HEK293 (cell line): Measurements from ENCODE around the gene HMG20A.

Experiments
- CTCF ChIA-PET: fragments of 350-600 bp; formaldehyde crosslinking; extraction: SDS; loops from one replicate; lab custom pipeline; 2021; ENCODE audit warnings: antibody characterized with exemption; lab: Yijun Ruan, JAX
- POLR2A ChIA-PET: fragments of 300-600 bp; formaldehyde crosslinking; extraction: SDS; loops from one replicate; lab custom pipeline; 2020; ENCODE audit warnings: antibody characterized with exemption, inconsistent platforms; lab: Yijun Ruan, JAX
- H3K27ac ChIP-seq: fragments of 200-500 bp; sonication (Bioruptor generic); 2 replicates; pipeline ENCODE4 v1.5.1; 2014; ENCODE audit warnings: low read depth, low read length, control low read depth, inconsistent platforms; ENCODE audit errors: extremely low read depth
- H3K36me3 ChIP-seq, 2 experiments: fragments of 200-500 bp in 1 of 2; sonication (Bioruptor generic) in 1 of 2; 1 replicate in 1 of 2; 2 replicates in 1 of 2; pipeline ENCODE4 v1.5.1; 2014 to 2017; ENCODE audit warnings: inconsistent platforms in 2 of 2, low read length in 2 of 2; ENCODE audit not compliant: control insufficient read depth in 2 of 2, insufficient read depth in 1 of 2
- H3K4me1 ChIP-seq: fragments of 200-500 bp; sonication (Bioruptor generic); 2 replicates; pipeline ENCODE4 v1.5.1; 2014; ENCODE audit warnings: mild to moderate bottlenecking, low read length, inconsistent platforms; ENCODE audit not compliant: control insufficient read depth, insufficient read depth
- H3K4me3 ChIP-seq: 2 replicates; pipeline ENCODE4 v1.5.1; 2011; ENCODE audit warnings: low read depth, mild to moderate bottlenecking, control low read depth, low read length, moderate library complexity
- H3K9me3 ChIP-seq: fragments of 200-500 bp; sonication (Bioruptor generic); 2 replicates; pipeline ENCODE4 v1.5.1; 2014; ENCODE audit warnings: low read depth, low read length, inconsistent platforms; ENCODE audit not compliant: control insufficient read depth, insufficient read depth
- BCL11A ChIP-seq: fragments of 450-650 bp; formaldehyde crosslinking; IDR thresholded peaks from 2 replicates; pipeline ENCODE4 v1.5.1; 2016; ENCODE audit warnings: low read depth, missing biosample characterization, missing genetic modification characterization
- FEZF1 ChIP-seq: fragments of 450-650 bp; formaldehyde crosslinking; IDR thresholded peaks from 2 replicates; pipeline ENCODE4 v1.5.1; 2016; ENCODE audit warnings: missing biosample characterization, missing genetic modification characterization
- HOXC10 ChIP-seq: sonication (generic); formaldehyde crosslinking; IDR thresholded peaks from 2 replicates; pipeline ENCODE4 v1.8.1; 2023; ENCODE audit warnings: mild to moderate bottlenecking, missing genetic modification reagents
- SP7 ChIP-seq: fragments of 450-650 bp; formaldehyde crosslinking; IDR thresholded peaks from 2 replicates; pipeline ENCODE4 v1.5.1; 2016; ENCODE audit warnings: missing biosample characterization, missing genetic modification characterization
- TRIM28 ChIP-seq: IDR thresholded peaks from 2 replicates; pipeline ENCODE4 v1.6.1; 2011; ENCODE audit warnings: low read length, control low read depth, borderline replicate concordance
- YY2 ChIP-seq: fragments of 450-650 bp; formaldehyde crosslinking; IDR thresholded peaks from 2 replicates; pipeline ENCODE4 v1.5.1; 2016; ENCODE audit warnings: missing biosample characterization, missing genetic modification characterization
- ZBTB17 ChIP-seq: fragments of 450-650 bp; formaldehyde crosslinking; IDR thresholded peaks from 2 replicates; pipeline ENCODE4 v1.5.1; 2016; ENCODE audit warnings: missing biosample characterization, missing genetic modification characterization
- ZBTB7A ChIP-seq: fragments of 450-650 bp; formaldehyde crosslinking; IDR thresholded peaks from 2 replicates; pipeline ENCODE4 v1.5.1; 2016; ENCODE audit warnings: low read depth, missing biosample characterization, missing genetic modification characterization
- ZFHX2 ChIP-seq: fragments of 450-650 bp; formaldehyde crosslinking; conservative IDR thresholded peaks from 2 replicates; pipeline ENCODE4 v1.5.1; 2016; ENCODE audit warnings: missing biosample characterization, missing genetic modification characterization
- ZFP3 ChIP-seq: fragments of 450-650 bp; formaldehyde crosslinking; IDR thresholded peaks from 2 replicates; pipeline ENCODE4 v1.5.1; 2016; ENCODE audit warnings: low read depth, missing biosample characterization, missing genetic modification characterization
- ZNF112 ChIP-seq: fragments of 450-650 bp; formaldehyde crosslinking; IDR thresholded peaks from 2 replicates; pipeline ENCODE4 v1.5.0; 2017; ENCODE audit warnings: missing biosample characterization, missing genetic modification characterization
- ZNF146 ChIP-seq: fragments of 450-650 bp; formaldehyde crosslinking; IDR thresholded peaks from 2 replicates; pipeline ENCODE4 v1.5.1; 2016; ENCODE audit warnings: missing biosample characterization, missing genetic modification characterization
- ZNF169 ChIP-seq: fragments of 450-650 bp; formaldehyde crosslinking; IDR thresholded peaks from 2 replicates; pipeline ENCODE4 v1.5.1; 2016; ENCODE audit warnings: missing biosample characterization, missing genetic modification characterization
- ZNF274 ChIP-seq, 2 experiments: fragments of 200-500 bp in 1 of 2; fragments of 450-650 bp in 1 of 2; sonication (Bioruptor generic) in 1 of 2; formaldehyde crosslinking in 1 of 2; IDR thresholded peaks; 2 replicates each; pipeline versions ENCODE4 v1.5.1 to v1.6.1; 2014 to 2016; ENCODE audit warnings: borderline replicate concordance in 1 of 2, inconsistent platforms in 1 of 2, low read length in 1 of 2, missing biosample characterization in 1 of 2, missing genetic modification characterization in 1 of 2
- ZNF404 ChIP-seq: fragments of 450-650 bp; formaldehyde crosslinking; IDR thresholded peaks from 2 replicates; pipeline ENCODE4 v1.5.1; 2017; ENCODE audit warnings: missing biosample characterization, missing genetic modification characterization
- ZNF423 ChIP-seq: fragments of 450-650 bp; formaldehyde crosslinking; IDR thresholded peaks from 2 replicates; pipeline ENCODE4 v1.5.1; 2016; ENCODE audit warnings: missing biosample characterization, missing genetic modification characterization
- ZNF433 ChIP-seq: fragments of 450-650 bp; formaldehyde crosslinking; IDR thresholded peaks from 2 replicates; pipeline ENCODE4 v1.5.1; 2016; ENCODE audit warnings: missing biosample characterization, missing genetic modification characterization, low read depth
- ZNF501 ChIP-seq: fragments of 450-650 bp; formaldehyde crosslinking; IDR thresholded peaks from 2 replicates; pipeline ENCODE4 v1.5.1; 2016; ENCODE audit warnings: missing biosample characterization, missing genetic modification characterization
- ZNF510 ChIP-seq: fragments of 450-650 bp; formaldehyde crosslinking; IDR thresholded peaks from 2 replicates; pipeline ENCODE4 v1.5.1; 2018; ENCODE audit warnings: mild to moderate bottlenecking, missing genetic modification characterization, missing biosample characterization; ENCODE audit not compliant: insufficient replicate concordance
- ZNF626 ChIP-seq: fragments of 450-650 bp; sonication (Bioruptor Pico); formaldehyde crosslinking; IDR thresholded peaks from 2 replicates; pipeline ENCODE4 v1.5.1; 2018; ENCODE audit warnings: missing biosample characterization, missing genetic modification characterization, inconsistent platforms
- ZNF785 ChIP-seq: fragments of 450-650 bp; formaldehyde crosslinking; IDR thresholded peaks from 2 replicates; pipeline ENCODE4 v1.5.1; 2016; ENCODE audit warnings: missing biosample characterization, missing genetic modification characterization
- TF ChIP-seq, protein P1 (sequence below): fragments of 450-650 bp; formaldehyde crosslinking; IDR thresholded peaks from 2 replicates; pipeline ENCODE4 v1.5.1; 2016; ENCODE audit warnings: missing biosample characterization, missing genetic modification characterization
- TF ChIP-seq, protein P2 (sequence below): fragments of 450-650 bp; formaldehyde crosslinking; optimal IDR thresholded peaks from 2 replicates; pipeline ENCODE3; 2016; ENCODE audit warnings: missing biosample characterization, mild to moderate bottlenecking, missing genetic modification characterization
- TF ChIP-seq, protein P3 (sequence below): fragments of 450-650 bp; formaldehyde crosslinking; IDR thresholded peaks from 2 replicates; pipeline ENCODE4 v1.5.1; 2016; ENCODE audit warnings: missing biosample characterization, missing genetic modification characterization, low read depth
- TF ChIP-seq, protein P4 (sequence below): fragments of 450-650 bp; IDR thresholded peaks from 2 replicates; pipeline ENCODE4 v1.5.1; 2018; ENCODE audit warnings: missing biosample characterization, mild to moderate bottlenecking, missing genetic modification characterization
- TF ChIP-seq, protein P5 (sequence below): fragments of 450-650 bp; formaldehyde crosslinking; IDR thresholded peaks from 2 replicates; pipeline ENCODE4 v1.5.1; 2016; ENCODE audit warnings: missing biosample characterization, missing genetic modification characterization, low read depth
- TF ChIP-seq, protein P6 (sequence below): fragments of 450-650 bp; formaldehyde crosslinking; IDR thresholded peaks from 2 replicates; pipeline ENCODE4 v1.5.1; 2016; ENCODE audit warnings: missing biosample characterization, missing genetic modification characterization
- TF ChIP-seq, protein P7 (sequence below): fragments of 450-650 bp; formaldehyde crosslinking; IDR thresholded peaks from 2 replicates; pipeline ENCODE4 v1.5.1; 2017; ENCODE audit warnings: missing biosample characterization, mild to moderate bottlenecking, missing genetic modification characterization, moderate library complexity

HMG20A gene

DNA sequence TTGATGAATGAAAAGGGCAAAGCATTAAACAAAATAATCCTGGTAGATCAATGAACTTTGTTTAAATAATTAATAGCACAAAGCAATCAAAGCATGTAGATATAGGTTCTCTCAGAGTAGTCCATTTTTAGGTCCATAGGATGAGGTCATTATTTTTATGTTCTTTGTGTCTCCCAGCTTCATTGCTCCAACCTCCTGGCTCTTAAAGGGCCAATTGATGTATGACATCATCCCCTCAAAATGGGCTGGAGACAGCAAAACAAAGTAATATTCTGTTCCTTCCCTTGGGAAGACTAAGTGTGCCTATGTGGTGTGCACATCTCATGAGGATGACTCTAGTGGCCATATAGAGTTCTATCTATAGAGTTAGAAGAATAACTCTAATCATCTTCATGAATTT lies 49.5 kb downstream of the HMG20A start (continued):
- TF ChIP-seq ZFP3 (tag by site-specific recombination), result no peak
- TF ChIP-seq FEZF1 (tag by site-specific recombination), result peak; percentile 37; the same call in 1 of the 2 replicates
- TF ChIP-seq TRIM28, result no peak
- no peak for TF ChIP-seq ZBTB7A (tag by site-specific recombination)
- no peak for TF ChIP-seq ZNF423 (tag by site-specific recombination)
- no peak for TF ChIP-seq ZNF785
- TF ChIP-seq ZNF510 (tag by site-specific recombination), result no peak
- no peak for TF ChIP-seq ZNF626 (tag by site-specific recombination)
- peak; percentile 62 for TF ChIP-seq SP7
- TF ChIP-seq ZNF274 (IDR thresholded peaks at IDR 0.05; ENCODE audit: low read length), result no peak
- no peak for TF ChIP-seq ZNF274 (tag by site-specific recombination; IDR thresholded peaks at IDR 0.05; ENCODE audit: borderline replicate concordance)
- TF ChIP-seq, protein P1, sequence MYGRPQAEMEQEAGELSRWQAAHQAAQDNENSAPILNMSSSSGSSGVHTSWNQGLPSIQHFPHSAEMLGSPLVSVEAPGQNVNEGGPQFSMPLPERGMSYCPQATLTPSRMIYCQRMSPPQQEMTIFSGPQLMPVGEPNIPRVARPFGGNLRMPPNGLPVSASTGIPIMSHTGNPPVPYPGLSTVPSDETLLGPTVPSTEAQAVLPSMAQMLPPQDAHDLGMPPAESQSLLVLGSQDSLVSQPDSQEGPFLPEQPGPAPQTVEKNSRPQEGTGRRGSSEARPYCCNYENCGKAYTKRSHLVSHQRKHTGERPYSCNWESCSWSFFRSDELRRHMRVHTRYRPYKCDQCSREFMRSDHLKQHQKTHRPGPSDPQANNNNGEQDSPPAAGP, result no peak
- no peak for TF ChIP-seq ZNF146
- no peak for TF ChIP-seq YY2 (tag by site-specific recombination)
- 0 out of 2 replicates have a peak, but pooled peaks have one; percentile 24 for TF ChIP-seq ZBTB17 (tag by site-specific recombination)

DNA sequence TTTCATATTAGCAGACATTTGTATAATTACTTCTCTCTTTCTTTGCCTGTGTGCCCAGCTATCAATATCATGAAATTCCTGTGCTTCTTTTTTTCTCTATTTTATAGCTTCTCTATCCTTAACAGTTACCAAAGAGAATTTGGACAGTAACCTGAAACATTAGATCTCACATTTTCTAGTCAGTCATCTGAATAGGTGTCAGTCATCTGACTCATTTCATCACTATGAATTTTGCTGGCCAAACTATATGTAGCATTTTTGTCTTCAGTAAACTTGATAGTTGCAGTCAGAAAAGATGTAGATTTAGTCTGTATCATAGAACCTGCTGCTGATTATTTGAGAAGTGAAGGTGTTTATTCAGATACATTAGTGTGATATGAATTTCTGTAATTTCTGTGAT lies 52.6 kb downstream of the HMG20A start:
- Histone ChIP-seq H3K4me1 (peaks cover 19% of the 10 kb centered on the region), H3K4me3 (no peak overlapping the region), H3K9me3 (no peaks in the 10 kb centered on the region), H3K27ac (no peak overlapping the region), H3K36me3 (peaks cover 50 to 59% of the 10 kb centered on the region in 2 experiments)
- ChIA-PET CTCF (no interaction called here), POLR2A (no interaction called here)
- TF ChIP-seq ZNF404 (tag by site-specific recombination) (no peak), ZNF169 (tag by site-specific recombination) (no peak), YY2 (tag by site-specific recombination) (no peak), BCL11A (tag by site-specific recombination) (no peak), ZNF501 (tag by site-specific recombination) (no peak), ZFHX2 (tag by site-specific recombination) (no peak), ZNF433 (tag by site-specific recombination) (no peak), HOXC10 (no peak), ZNF112 (no peak)
- TF ChIP-seq, protein P2, sequence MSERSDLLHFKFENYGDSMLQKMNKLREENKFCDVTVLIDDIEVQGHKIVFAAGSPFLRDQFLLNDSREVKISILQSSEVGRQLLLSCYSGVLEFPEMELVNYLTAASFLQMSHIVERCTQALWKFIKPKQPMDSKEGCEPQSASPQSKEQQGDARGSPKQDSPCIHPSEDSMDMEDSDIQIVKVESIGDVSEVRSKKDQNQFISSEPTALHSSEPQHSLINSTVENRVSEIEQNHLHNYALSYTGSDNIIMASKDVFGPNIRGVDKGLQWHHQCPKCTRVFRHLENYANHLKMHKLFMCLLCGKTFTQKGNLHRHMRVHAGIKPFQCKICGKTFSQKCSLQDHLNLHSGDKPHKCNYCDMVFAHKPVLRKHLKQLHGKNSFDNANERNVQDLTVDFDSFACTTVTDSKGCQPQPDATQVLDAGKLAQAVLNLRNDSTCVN (tag by site-specific recombination), result no peak
- TF ChIP-seq, protein P3, sequence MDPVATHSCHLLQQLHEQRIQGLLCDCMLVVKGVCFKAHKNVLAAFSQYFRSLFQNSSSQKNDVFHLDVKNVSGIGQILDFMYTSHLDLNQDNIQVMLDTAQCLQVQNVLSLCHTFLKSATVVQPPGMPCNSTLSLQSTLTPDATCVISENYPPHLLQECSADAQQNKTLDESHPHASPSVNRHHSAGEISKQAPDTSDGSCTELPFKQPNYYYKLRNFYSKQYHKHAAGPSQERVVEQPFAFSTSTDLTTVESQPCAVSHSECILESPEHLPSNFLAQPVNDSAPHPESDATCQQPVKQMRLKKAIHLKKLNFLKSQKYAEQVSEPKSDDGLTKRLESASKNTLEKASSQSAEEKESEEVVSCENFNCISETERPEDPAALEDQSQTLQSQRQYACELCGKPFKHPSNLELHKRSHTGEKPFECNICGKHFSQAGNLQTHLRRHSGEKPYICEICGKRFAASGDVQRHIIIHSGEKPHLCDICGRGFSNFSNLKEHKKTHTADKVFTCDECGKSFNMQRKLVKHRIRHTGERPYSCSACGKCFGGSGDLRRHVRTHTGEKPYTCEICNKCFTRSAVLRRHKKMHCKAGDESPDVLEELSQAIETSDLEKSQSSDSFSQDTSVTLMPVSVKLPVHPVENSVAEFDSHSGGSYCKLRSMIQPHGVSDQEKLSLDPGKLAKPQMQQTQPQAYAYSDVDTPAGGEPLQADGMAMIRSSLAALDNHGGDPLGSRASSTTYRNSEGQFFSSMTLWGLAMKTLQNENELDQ (tag by site-specific recombination), result no peak
- TF ChIP-seq, protein P4, sequence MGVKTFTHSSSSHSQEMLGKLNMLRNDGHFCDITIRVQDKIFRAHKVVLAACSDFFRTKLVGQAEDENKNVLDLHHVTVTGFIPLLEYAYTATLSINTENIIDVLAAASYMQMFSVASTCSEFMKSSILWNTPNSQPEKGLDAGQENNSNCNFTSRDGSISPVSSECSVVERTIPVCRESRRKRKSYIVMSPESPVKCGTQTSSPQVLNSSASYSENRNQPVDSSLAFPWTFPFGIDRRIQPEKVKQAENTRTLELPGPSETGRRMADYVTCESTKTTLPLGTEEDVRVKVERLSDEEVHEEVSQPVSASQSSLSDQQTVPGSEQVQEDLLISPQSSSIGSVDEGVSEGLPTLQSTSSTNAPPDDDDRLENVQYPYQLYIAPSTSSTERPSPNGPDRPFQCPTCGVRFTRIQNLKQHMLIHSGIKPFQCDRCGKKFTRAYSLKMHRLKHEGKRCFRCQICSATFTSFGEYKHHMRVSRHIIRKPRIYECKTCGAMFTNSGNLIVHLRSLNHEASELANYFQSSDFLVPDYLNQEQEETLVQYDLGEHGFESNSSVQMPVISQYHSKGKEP (tag by site-specific recombination), result no peak
- TF ChIP-seq, protein P5, sequence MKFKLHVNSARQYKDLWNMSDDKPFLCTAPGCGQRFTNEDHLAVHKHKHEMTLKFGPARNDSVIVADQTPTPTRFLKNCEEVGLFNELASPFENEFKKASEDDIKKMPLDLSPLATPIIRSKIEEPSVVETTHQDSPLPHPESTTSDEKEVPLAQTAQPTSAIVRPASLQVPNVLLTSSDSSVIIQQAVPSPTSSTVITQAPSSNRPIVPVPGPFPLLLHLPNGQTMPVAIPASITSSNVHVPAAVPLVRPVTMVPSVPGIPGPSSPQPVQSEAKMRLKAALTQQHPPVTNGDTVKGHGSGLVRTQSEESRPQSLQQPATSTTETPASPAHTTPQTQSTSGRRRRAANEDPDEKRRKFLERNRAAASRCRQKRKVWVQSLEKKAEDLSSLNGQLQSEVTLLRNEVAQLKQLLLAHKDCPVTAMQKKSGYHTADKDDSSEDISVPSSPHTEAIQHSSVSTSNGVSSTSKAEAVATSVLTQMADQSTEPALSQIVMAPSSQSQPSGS (tag by site-specific recombination), result no peak
- TF ChIP-seq, protein P6, sequence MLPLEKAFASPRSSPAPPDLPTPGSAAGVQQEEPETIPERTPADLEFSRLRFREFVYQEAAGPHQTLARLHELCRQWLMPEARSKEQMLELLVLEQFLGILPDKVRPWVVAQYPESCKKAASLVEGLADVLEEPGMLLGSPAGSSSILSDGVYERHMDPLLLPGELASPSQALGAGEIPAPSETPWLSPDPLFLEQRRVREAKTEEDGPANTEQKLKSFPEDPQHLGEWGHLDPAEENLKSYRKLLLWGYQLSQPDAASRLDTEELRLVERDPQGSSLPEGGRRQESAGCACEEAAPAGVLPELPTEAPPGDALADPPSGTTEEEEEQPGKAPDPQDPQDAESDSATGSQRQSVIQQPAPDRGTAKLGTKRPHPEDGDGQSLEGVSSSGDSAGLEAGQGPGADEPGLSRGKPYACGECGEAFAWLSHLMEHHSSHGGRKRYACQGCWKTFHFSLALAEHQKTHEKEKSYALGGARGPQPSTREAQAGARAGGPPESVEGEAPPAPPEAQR, result no peak
- TF ChIP-seq, protein P7, sequence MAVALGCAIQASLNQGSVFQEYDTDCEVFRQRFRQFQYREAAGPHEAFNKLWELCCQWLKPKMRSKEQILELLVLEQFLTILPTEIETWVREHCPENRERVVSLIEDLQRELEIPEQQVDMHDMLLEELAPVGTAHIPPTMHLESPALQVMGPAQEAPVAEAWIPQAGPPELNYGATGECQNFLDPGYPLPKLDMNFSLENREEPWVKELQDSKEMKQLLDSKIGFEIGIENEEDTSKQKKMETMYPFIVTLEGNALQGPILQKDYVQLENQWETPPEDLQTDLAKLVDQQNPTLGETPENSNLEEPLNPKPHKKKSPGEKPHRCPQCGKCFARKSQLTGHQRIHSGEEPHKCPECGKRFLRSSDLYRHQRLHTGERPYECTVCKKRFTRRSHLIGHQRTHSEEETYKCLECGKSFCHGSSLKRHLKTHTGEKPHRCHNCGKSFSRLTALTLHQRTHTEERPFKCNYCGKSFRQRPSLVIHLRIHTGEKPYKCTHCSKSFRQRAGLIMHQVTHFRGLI, result no peak
